T-helper 2 cell treated with Interferon-gamma antibody and Interleukin-4, amounts not matched to agents 5 μg/mL and 100 μg/mL, for 36 hours (primary cell): ENCODE results near the gene CPNE8.

ENCODE experiments used
- DNase-seq: peaks from one replicate; pipeline ENCODE4 v3.0.0; 2021; ENCODE audit warnings: low spot score
- H3K27ac Mint-ChIP-seq: one replicate; pipeline ENCODE4 v1.8.0; 2021; ENCODE audit warnings: mild to moderate bottlenecking, mixed read lengths
- H3K27me3 Mint-ChIP-seq: one replicate; pipeline ENCODE4 v1.8.0; 2021; ENCODE audit warnings: low read depth, mixed read lengths
- H3K36me3 Mint-ChIP-seq: one replicate; pipeline ENCODE4 v1.8.0; 2021; ENCODE audit warnings: low read depth, mixed read lengths
- H3K4me1 Mint-ChIP-seq: one replicate; pipeline ENCODE4 v1.8.0; 2021; ENCODE audit warnings: low read depth, mixed read lengths
- H3K4me3 Mint-ChIP-seq: one replicate; pipeline ENCODE4 v1.8.0; 2022; ENCODE audit warnings: mild to moderate bottlenecking, moderate library complexity, mixed read lengths
- H3K9me3 Mint-ChIP-seq: one replicate; pipeline ENCODE4 v1.8.0; 2021; ENCODE audit warnings: mixed read lengths

Gene CPNE8

DNA sequence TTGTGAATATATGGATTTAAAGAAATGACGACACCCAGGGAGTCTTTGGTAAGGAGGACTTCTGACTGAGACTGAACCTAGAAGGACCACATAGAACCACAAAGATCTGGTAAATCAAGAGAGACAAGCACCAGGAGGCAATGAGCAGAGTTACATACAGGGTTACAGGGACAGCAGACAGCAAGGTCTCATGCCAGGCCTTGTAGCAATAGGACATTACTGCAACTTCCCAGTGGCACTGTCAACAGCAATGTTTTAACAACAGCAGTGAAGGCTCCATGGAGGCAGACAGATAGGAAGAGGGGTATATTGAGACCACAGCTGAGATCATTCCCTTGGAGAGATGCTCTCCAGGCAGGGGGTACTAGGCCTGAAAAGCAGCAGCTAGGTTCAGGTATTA is 18.5 kb downstream of the CPNE8 start:
- no peak for DNase-seq
- Mint-ChIP-seq H3K36me3 (no peaks in the 10 kb centered on the region), H3K27ac (no peak overlapping the region), H3K4me1 (no peaks in the 10 kb centered on the region), H3K9me3 (peaks cover 3% of the 10 kb centered on the region), H3K27me3 (no peaks in the 10 kb centered on the region), H3K4me3 (no peak overlapping the region)

DNA sequence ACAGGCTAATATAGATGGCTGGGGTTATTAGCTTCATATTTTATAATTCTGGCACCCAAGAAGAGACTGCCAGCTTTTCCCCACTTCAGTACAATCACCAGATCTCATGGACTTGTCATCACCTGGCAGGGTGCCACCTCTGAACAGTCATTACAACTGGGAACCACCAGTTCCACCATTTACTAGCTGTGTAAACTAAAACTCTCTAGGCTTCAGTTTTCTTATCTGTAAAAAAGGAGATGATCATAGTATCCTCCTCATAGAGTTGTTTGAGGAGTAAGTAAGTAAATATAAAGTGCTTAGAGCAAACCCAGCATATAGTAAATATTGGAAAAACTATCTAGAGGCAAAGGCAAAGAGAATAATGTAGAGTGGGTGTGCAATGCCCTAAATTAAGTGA is 19.3 kb downstream of the CPNE8 start:
- no peak for DNase-seq
- Mint-ChIP-seq H3K27me3 (no peaks in the 10 kb centered on the region), H3K36me3 (no peaks in the 10 kb centered on the region), H3K27ac (no peak overlapping the region), H3K4me1 (no peaks in the 10 kb centered on the region), H3K9me3 (peaks cover 3% of the 10 kb centered on the region), H3K4me3 (no peak overlapping the region)

- Mint-ChIP-seq H3K9me3 (peaks cover 3% of the 10 kb centered on the region), H3K36me3 (no peaks in the 10 kb centered on the region), H3K4me3 (no peak overlapping the region), H3K4me1 (no peaks in the 10 kb centered on the region), H3K27me3 (no peaks in the 10 kb centered on the region), H3K27ac (no peak overlapping the region)
- DNase-seq, result no peak
Measured at GRCh38 chr12:38884666-38885065, 20.7 kb downstream of the CPNE8 start.

DNA sequence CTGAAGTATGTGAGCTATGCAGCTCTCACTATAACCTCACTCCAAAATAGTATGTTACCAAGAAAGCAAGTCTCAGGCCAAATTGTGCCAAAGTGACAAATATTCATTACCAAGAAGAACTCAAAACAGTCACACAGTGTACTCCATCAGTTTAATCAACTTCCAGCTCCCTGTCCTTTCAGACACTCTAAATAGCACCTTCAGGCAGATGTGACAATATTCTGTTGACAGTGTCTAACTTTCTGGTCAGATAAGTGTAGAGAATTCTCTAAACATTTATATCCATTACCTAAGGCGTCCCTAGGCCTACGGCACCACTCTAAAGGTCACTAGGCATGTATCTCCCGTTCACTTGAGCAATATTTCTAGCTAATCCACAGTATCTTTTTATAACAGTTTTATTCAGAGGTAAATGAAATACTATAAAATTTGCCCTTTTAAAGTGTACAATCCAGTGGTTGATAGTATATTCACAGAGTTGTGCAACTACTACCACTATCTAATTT is 21.7 kb downstream of the CPNE8 start:
- H3K36me3 Mint-ChIP-seq, result no peaks in the 10 kb centered on the region
- H3K27me3 Mint-ChIP-seq, result no peaks in the 10 kb centered on the region
- H3K4me1 Mint-ChIP-seq, result no peaks in the 10 kb centered on the region
- H3K9me3 Mint-ChIP-seq, result no peaks in the 10 kb centered on the region
- no peak overlapping the region for H3K27ac Mint-ChIP-seq
- DNase-seq, result no peak
- H3K4me3 Mint-ChIP-seq, result no peak overlapping the region

- Mint-ChIP-seq H3K27ac (no peak overlapping the region), H3K9me3 (no peaks in the 10 kb centered on the region), H3K4me1 (no peaks in the 10 kb centered on the region), H3K27me3 (no peaks in the 10 kb centered on the region), H3K36me3 (no peaks in the 10 kb centered on the region), H3K4me3 (no peak overlapping the region)
- no peak for DNase-seq
Measured at GRCh38 chr12:38880288-38880687, 25.1 kb downstream of the CPNE8 start.

DNA sequence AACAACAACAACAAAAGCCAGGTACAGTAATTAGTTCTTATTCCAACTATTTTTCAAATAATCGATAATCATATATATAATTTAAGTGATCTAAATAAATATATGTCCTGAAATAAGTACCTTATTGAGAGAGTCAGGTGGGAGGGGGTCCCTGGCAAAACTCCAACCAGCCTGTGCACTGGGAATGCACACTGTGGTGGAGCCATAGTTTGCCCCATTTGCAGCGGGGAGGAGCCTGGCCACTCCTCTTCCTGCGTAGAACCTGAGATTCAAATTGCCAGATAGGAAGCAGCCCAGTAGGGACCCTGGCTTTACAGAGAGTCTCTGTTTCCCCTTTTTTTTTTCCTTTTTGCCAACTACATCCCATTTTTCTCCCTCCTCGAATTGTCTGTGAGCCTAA is 26.4 kb downstream of the CPNE8 start:
- Mint-ChIP-seq H3K27me3 (no peaks in the 10 kb centered on the region), H3K4me1 (no peaks in the 10 kb centered on the region), H3K36me3 (no peaks in the 10 kb centered on the region), H3K27ac (no peak overlapping the region), H3K9me3 (no peaks in the 10 kb centered on the region), H3K4me3 (no peak overlapping the region)
- no peak for DNase-seq

DNA sequence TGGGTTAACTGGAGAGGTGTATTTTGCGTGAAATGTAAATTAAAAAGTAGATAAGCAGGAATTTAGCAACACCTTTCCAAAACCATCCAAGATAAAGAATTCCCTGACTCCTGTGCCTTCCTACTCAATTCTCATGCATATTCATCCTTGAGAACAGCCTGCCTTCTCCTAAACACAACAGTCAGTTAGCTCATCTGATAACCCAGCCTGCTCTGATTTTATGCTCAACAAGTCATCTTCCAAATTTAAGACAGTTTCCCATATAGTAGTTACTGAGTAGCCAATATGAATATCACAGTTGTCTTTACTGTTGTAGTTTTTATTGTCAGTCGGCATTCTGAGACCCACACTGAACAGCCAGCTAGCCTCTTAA is 27.1 kb downstream of the CPNE8 start:
- H3K27ac Mint-ChIP-seq, result no peak overlapping the region
- no peaks in the 10 kb centered on the region for H3K4me1 Mint-ChIP-seq
- no peak overlapping the region for H3K4me3 Mint-ChIP-seq
- no peaks in the 10 kb centered on the region for H3K9me3 Mint-ChIP-seq
- H3K27me3 Mint-ChIP-seq, result no peaks in the 10 kb centered on the region
- H3K36me3 Mint-ChIP-seq, result no peaks in the 10 kb centered on the region
- no peak for DNase-seq

DNA sequence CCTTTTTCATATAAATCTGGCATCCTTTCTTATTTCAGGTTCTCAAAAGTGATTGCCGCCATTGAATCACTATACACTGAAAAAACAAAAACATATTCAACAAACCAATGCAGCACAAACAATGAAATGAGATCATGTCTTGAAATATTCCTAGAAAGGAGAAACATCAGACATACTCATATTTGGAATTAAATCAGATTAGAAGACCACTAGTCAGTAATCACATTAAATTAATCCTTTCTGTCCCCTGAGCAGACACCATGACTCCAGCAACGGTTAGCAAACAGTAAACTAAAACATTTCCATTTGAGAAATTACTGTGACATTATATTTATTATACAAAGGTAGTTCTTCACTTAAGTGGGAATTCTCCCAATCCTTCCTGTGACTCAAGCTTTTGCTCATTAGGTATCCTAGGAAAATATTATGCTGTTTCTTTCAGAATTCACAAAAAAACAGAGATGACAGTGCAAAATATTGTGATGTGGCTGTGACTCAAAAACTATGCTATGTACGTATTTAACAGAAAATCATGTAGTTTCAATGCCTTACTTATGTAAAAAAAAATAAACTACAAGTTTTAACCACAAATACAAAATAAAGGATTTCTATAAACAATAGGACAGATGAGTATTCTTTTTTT is 29.7 kb downstream of the CPNE8 start:
- no peaks in the 10 kb centered on the region for H3K4me1 Mint-ChIP-seq
- H3K27ac Mint-ChIP-seq, result no peak overlapping the region
- DNase-seq, result no peak
- H3K36me3 Mint-ChIP-seq, result no peaks in the 10 kb centered on the region
- no peaks in the 10 kb centered on the region for H3K9me3 Mint-ChIP-seq
- no peaks in the 10 kb centered on the region for H3K27me3 Mint-ChIP-seq
- H3K4me3 Mint-ChIP-seq, result no peak overlapping the region

GRCh38 chr12:38872561-38872960 is 32.8 kb downstream of the CPNE8 start:
- peaks cover 4% of the 10 kb centered on the region for H3K9me3 Mint-ChIP-seq
- H3K27ac Mint-ChIP-seq, result no peak overlapping the region
- DNase-seq, result no peak
- H3K4me1 Mint-ChIP-seq, result no peaks in the 10 kb centered on the region
- H3K4me3 Mint-ChIP-seq, result no peak overlapping the region
- no peaks in the 10 kb centered on the region for H3K36me3 Mint-ChIP-seq
- no peaks in the 10 kb centered on the region for H3K27me3 Mint-ChIP-seq

- Mint-ChIP-seq H3K4me3 (no peak overlapping the region), H3K27ac (no peak overlapping the region), H3K9me3 (peaks cover 4% of the 10 kb centered on the region), H3K4me1 (no peaks in the 10 kb centered on the region), H3K27me3 (no peaks in the 10 kb centered on the region), H3K36me3 (no peaks in the 10 kb centered on the region)
- DNase-seq, result no peak
Measured at GRCh38 chr12:38872156-38872555, 33.2 kb downstream of the CPNE8 start.

- Mint-ChIP-seq H3K4me1 (no peaks in the 10 kb centered on the region), H3K4me3 (no peak overlapping the region), H3K27me3 (no peaks in the 10 kb centered on the region), H3K36me3 (no peaks in the 10 kb centered on the region), H3K27ac (no peak overlapping the region), H3K9me3 (peaks cover 4% of the 10 kb centered on the region)
- DNase-seq, result no peak
Measured at GRCh38 chr12:38869036-38869435, 36.4 kb downstream of the CPNE8 start.

DNA sequence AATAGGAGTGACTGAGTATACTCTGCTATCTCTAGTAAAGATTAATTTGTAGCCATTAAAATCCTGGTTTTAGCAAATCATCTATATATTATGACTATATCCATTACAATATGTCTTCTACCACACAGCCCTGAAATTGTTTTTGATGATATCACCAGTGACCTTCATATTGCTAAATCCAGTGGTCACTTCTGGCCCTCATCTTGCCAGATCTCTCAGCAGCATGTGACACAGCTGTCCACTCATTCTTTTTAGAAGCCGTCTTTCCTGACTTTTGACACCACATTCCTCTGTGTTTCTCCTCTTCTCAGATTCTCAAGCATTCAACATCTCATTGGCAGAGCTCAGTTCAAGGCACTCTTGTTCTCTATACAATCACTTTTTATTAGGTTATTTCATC is 54.9 kb downstream of the CPNE8 start:
- Mint-ChIP-seq H3K4me1 (no peaks in the 10 kb centered on the region), H3K9me3 (peaks cover 5% of the 10 kb centered on the region), H3K27ac (no peak overlapping the region), H3K36me3 (no peaks in the 10 kb centered on the region), H3K4me3 (no peak overlapping the region), H3K27me3 (no peaks in the 10 kb centered on the region)
- DNase-seq, result no peak

GRCh38 chr12:38847247-38847646 is 58.1 kb downstream of the CPNE8 start:
- H3K27me3 Mint-ChIP-seq, result no peaks in the 10 kb centered on the region
- DNase-seq, result no peak
- H3K36me3 Mint-ChIP-seq, result no peaks in the 10 kb centered on the region
- no peak overlapping the region for H3K4me3 Mint-ChIP-seq
- H3K4me1 Mint-ChIP-seq, result no peaks in the 10 kb centered on the region
- no peaks in the 10 kb centered on the region for H3K9me3 Mint-ChIP-seq
- H3K27ac Mint-ChIP-seq, result no peak overlapping the region

DNA sequence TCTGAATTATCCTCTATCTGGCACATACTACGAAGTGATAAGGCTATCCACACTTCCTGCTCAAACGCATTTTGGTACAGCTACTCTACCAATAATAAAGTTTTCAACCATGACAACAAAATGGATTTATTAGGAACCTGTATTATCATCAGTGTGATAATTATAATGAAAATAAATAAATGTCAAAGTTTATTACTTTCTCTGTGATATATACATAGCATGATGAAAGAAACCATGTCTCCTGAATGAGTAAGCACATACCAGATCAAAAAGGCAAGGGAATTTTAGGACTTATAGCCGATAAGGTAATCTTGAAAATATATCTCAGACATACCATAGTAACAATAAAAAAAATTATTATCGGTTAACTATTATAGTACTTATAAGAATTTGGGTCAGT is 61.1 kb downstream of the CPNE8 start:
- Mint-ChIP-seq H3K36me3 (no peaks in the 10 kb centered on the region), H3K9me3 (no peaks in the 10 kb centered on the region), H3K27me3 (no peaks in the 10 kb centered on the region), H3K4me1 (no peaks in the 10 kb centered on the region), H3K27ac (no peak overlapping the region), H3K4me3 (no peak overlapping the region)
- DNase-seq, result no peak
